ENCODE measurements around the gene NHERF2.

The NHERF2 gene

DNA sequence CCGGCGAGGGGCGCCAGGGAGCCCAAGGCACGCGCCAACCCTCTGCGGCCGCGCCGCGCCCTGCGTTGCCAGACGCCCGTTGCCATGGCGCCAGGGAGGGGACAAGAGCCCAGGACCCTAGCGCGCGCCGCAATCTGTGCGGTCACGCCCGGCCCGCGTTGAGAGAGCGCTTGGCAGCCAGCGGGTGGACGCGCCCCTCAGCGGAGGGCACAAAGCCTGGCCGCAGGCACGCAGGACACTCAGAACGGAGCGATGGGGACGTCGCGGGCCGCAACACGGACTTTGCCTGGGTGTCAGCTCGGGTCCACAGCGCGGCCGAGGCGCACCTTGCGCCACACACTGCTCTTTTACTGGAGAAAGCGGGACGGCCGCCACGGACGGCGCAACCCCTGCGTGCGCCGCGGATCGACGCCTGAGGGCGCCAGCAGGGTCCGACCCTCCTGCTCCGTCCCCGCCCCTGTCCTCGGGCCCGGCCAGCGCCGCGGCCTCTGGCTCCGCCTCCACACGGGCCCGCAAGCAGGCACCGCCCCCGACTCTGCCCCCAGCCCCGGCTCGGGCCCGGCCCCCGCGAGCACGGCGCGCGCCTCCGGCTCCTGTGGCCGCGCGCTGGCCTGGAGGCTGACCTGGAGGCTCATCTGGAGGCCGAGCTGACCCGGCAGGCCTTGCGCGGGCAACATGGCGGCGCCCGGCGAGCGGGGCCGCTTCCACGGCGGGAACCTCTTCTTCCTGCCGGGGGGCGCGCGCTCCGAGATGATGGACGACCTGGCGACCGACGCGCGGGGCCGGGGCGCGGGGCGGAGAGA is 43.0 kb upstream of the NHERF2 start, which contains the start of gene GFER:
GFER (plus strand) TSS at position 650 of the 803 bp plus-strand sequence; CDS start at position 676, 26 bp downstream.
- no peaks in the 10 kb centered on the region for H3K9me3 ChIP-seq (ENCODE audit: control insufficient read depth in 1 of 2, low read length in 2 of 2)
- H3K27me3 ChIP-seq (ENCODE audit: low read depth, low read length), result peaks cover 32% of the 10 kb centered on the region
- peaks cover 15 to 25% of the 10 kb centered on the region in 2 donors for H3K4me1 ChIP-seq (ENCODE audit: control insufficient read depth in 1 of 2, insufficient read depth in 2 of 2, low read length in 2 of 2)
- H3K36me3 ChIP-seq (ENCODE audit: control insufficient read depth in 1 of 2, insufficient read depth in 2 of 2, low read length in 2 of 2), result peaks cover 6 to 24% of the 10 kb centered on the region in 2 donors
- peak within 1 kb of the TSS; percentile 84 for H3K27ac ChIP-seq (ENCODE audit: low read length)
- peak within 1 kb of the TSS; percentile 68 to 83 for H3K4me3 ChIP-seq (ENCODE audit: low read depth in 1 of 2, low read length in 2 of 2)

DNA sequence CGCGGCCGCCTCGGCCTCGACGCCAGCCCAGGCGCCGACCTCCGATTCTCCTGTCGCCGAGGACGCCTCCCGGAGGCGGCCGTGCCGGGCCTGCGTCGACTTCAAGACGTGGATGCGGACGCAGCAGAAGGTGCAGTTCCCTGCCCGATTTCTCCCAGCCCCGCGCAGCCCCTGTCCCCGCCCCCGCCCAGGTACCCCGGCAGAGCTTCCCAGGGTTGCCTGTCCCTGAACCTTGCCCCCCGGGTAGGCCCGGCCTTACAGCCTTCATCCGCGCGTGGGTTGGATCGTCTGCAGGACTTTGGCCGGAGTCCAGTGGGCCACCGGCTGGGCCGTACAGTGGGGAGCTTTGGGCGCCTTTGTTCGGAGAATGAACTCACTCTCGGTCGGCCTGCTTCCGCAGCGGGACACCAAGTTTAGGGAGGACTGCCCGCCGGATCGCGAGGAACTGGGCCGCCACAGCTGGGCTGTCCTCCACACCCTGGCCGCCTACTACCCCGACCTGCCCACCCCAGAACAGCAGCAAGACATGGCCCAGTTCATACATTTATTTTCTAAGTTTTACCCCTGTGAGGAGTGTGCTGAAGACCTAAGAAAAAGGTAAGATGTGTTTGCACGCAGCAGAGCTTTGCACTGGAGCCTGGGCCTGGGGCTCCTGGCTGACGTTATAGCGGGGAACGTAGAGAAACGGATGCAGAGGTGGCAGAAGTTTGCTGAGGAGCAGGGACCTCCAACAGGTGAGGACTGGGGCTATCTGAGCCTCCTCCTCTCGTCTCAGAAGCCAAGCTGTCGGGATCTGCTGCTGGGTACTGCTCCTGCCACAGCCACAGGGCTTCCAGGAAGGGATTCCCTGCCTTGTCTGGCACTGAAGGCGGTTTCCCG is 42.1 kb upstream of the NHERF2 start:
- Histone ChIP-seq H3K4me3 (ENCODE audit: low read depth in 1 of 2, low read length in 2 of 2) (peak overlapping the region; percentile 68 to 83), H3K27me3 (ENCODE audit: low read depth, low read length) (peaks cover 40% of the 10 kb centered on the region), H3K4me1 (ENCODE audit: control insufficient read depth in 1 of 2, insufficient read depth in 2 of 2, low read length in 2 of 2) (peaks cover 15 to 23% of the 10 kb centered on the region in 2 donors)

DNA sequence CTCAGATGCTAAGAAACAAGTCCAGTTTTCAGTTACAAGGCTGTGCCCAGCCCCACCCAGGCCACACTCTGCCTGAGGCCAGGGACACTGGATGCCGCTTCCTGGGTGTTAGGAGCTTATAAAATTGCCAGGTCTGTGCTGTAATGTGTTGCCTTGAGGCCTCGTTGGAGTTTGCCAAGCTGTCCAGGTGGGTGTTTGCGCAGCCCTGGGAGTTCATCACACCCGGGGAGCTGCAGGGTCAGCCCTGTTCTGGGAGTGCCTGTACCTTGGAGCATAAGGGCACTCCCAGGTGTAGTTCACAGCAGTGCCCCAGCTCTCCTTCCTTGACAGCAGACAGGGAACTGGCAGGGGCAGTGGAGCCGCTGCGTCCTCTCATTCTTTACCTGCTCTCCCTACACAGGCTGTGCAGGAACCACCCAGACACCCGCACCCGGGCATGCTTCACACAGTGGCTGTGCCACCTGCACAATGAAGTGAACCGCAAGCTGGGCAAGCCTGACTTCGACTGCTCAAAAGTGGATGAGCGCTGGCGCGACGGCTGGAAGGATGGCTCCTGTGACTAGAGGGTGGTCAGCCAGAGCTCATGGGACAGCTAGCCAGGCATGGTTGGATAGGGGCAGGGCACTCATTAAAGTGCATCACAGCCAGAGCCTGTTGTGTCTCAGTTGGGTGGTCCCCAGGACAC is 41.1 kb upstream of the NHERF2 start:
- H3K27me3 ChIP-seq (ENCODE audit: low read depth, low read length), result peaks cover 36% of the 10 kb centered on the region
- H3K27ac ChIP-seq (ENCODE audit: low read length), result peak overlapping the region; percentile 84
- no peaks in the 10 kb centered on the region for H3K9me3 ChIP-seq (ENCODE audit: control insufficient read depth in 1 of 2, low read length in 2 of 2)
- peaks cover 15 to 24% of the 10 kb centered on the region in 2 donors for H3K4me1 ChIP-seq (ENCODE audit: control insufficient read depth in 1 of 2, insufficient read depth in 2 of 2, low read length in 2 of 2)
- peaks cover 6 to 21% of the 10 kb centered on the region in 2 donors for H3K36me3 ChIP-seq (ENCODE audit: control insufficient read depth in 1 of 2, insufficient read depth in 2 of 2, low read length in 2 of 2)
- H3K4me3 ChIP-seq (ENCODE audit: low read depth in 1 of 2, low read length in 2 of 2), result peak overlapping the region in 1 of 2 donors; percentile 68

More for the DNA sequence above, 42.1 kb upstream of the NHERF2 start:
- Histone ChIP-seq H3K9me3 (ENCODE audit: control insufficient read depth in 1 of 2, low read length in 2 of 2) (no peaks in the 10 kb centered on the region), H3K36me3 (ENCODE audit: control insufficient read depth in 1 of 2, insufficient read depth in 2 of 2, low read length in 2 of 2) (peaks cover 6 to 21% of the 10 kb centered on the region in 2 donors), H3K27ac (ENCODE audit: low read length) (peak overlapping the region; percentile 84)

DNA sequence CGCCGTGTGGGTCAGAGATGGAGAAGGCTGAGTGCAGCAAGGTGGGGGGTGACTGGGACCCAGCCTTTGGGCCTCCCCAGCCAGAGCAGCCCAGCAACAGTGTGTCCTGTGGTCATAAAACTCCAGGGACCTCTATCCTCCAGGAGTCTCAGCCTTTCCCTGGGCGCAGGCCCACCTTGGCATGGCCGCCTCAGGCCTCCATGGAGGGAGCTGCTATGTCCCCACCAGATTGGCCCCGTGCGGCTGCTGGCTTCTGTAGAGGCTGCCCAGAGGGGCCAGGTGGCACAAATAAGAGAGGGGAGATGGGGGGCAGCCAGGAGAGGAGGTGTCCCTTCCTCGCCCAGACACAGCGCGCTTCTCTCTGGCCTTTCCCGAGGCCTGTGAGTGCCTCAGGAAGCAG is 39.5 kb upstream of the NHERF2 start:
- Histone ChIP-seq H3K36me3 (ENCODE audit: control insufficient read depth in 1 of 2, insufficient read depth in 2 of 2, low read length in 2 of 2) (peaks cover 6 to 21% of the 10 kb centered on the region in 2 donors), H3K9me3 (ENCODE audit: control insufficient read depth in 1 of 2, low read length in 2 of 2) (no peaks in the 10 kb centered on the region), H3K4me1 (ENCODE audit: control insufficient read depth in 1 of 2, insufficient read depth in 2 of 2, low read length in 2 of 2) (peaks cover 15 to 36% of the 10 kb centered on the region in 2 donors), H3K27ac (ENCODE audit: low read length) (no peak overlapping the region), H3K4me3 (ENCODE audit: low read depth in 1 of 2, low read length in 2 of 2) (no peak overlapping the region), H3K27me3 (ENCODE audit: low read depth, low read length) (peaks cover 25% of the 10 kb centered on the region)

DNA sequence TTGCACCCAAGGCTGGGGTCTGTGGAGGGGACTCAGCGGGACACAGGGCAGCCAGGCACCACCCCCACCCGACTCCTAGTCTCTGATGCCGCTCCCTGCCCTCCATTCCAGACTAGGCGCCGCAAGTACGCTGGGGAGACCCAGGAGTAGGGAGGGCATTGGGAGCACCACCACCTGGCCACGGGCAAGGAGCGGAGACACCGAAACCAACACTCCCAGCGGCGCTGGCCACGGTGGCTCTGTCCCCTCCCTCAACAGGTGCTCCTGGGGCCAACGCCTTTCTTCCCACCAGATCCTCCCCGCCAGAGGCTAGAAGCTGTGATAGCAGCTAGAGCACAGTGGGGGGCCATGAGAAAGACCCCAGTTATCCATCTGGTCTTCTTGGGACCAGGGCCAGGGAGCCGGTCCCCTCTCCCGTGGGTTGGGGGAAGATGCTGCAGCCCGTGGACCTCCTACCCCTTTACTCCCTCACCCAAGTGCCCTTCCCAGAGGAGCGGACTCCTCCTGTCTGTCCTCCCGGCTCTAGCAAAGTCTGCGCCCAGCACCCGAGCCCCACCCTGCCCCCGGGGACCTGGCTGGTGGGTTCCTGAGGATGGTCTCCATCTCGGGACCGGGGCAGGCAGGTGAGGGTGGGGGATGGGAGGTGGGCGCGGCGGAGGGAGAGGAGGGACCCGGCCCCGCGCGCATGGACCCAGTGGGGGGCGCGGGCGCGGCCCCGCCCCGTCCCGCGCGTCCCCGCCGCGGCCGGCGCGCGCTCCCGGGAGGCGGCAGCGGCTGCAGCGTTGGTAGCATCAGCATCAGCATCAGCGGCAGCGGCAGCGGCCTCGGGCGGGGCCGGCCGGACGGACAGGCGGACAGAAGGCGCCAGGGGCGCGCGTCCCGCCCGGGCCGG is 37.2 kb upstream of the NHERF2 start, which contains the start of gene SYNGR3:
SYNGR3 (plus strand) TSS at position 762 of the 892 bp plus-strand sequence. CDS start 133 bp downstream, outside the sequence.
- H3K4me3 ChIP-seq (ENCODE audit: low read depth in 1 of 2, low read length in 2 of 2), result peak within 1 kb of the TSS in 1 of 2 donors; percentile 24
- H3K27ac ChIP-seq (ENCODE audit: low read length), result no peak within 1 kb of the TSS
- H3K27me3 ChIP-seq (ENCODE audit: low read depth, low read length), result peaks cover 21% of the 10 kb centered on the region
- H3K9me3 ChIP-seq (ENCODE audit: control insufficient read depth in 1 of 2, low read length in 2 of 2), result no peaks in the 10 kb centered on the region
- H3K36me3 ChIP-seq (ENCODE audit: control insufficient read depth in 1 of 2, insufficient read depth in 2 of 2, low read length in 2 of 2), result peaks cover 6 to 21% of the 10 kb centered on the region in 2 donors
- H3K4me1 ChIP-seq (ENCODE audit: control insufficient read depth in 1 of 2, insufficient read depth in 2 of 2, low read length in 2 of 2), result peaks cover 9 to 29% of the 10 kb centered on the region in 2 donors

DNA sequence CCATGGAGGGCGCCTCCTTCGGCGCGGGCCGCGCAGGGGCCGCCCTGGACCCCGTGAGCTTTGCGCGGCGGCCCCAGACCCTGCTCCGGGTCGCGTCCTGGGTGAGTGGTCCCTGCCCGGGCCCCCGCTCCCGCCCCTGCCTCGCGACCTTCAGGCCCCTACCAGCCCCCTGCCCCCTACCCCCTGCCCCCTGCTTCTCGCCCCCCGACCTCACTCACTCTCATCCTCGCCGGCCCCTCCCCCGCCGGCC is 36.7 kb upstream of the NHERF2 start:
- Histone ChIP-seq H3K27me3 (ENCODE audit: low read depth, low read length) (peaks cover 21% of the 10 kb centered on the region), H3K4me3 (ENCODE audit: low read depth in 1 of 2, low read length in 2 of 2) (no peak overlapping the region), H3K27ac (ENCODE audit: low read length) (no peak overlapping the region), H3K9me3 (ENCODE audit: control insufficient read depth in 1 of 2, low read length in 2 of 2) (no peaks in the 10 kb centered on the region), H3K4me1 (ENCODE audit: control insufficient read depth in 1 of 2, insufficient read depth in 2 of 2, low read length in 2 of 2) (peaks cover 6 to 24% of the 10 kb centered on the region in 2 donors), H3K36me3 (ENCODE audit: control insufficient read depth in 1 of 2, insufficient read depth in 2 of 2, low read length in 2 of 2) (peaks cover 6 to 21% of the 10 kb centered on the region in 2 donors)

DNA sequence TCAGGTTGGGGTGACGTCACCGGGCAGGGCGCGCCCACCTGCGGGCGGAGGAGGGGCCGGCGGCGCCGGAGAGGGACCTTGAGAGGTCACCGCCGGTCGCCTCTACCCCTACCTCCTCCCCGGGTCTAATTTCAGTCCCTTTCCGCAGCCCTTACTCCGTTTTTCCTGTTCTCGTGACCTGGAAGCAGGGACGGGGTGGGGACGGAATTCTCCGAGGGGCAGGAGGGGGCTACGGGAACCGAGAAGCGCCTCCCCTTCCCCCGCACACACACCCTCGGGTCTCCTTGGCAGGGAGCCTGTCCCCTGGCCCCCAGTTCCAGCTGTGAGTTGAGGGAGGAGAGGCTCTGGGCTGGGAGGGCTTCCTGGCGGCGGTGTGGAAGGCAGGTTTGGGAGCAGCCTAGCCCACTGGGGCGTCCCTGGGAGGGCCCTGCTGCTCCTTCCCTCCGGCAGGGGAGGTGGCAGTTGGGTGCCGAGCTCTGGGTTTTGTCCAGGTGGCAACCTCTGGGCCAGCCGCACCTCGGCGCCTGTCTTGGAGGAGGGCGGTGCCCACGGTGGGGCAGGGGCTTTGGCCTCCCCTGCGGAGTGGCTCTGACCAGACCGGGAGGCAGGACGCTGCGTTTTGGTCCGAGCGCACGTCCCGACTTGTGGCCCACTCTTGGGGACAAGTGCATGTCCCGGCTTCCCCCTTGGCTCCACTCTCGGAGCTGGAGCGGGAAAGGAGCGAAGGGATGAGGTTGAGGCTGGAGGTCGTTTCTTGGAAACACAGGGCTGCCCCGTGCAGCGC is 36.2 kb upstream of the NHERF2 start:
- Histone ChIP-seq H3K36me3 (ENCODE audit: control insufficient read depth in 1 of 2, insufficient read depth in 2 of 2, low read length in 2 of 2) (peaks cover 6 to 18% of the 10 kb centered on the region in 2 donors), H3K27ac (ENCODE audit: low read length) (no peak overlapping the region), H3K9me3 (ENCODE audit: control insufficient read depth in 1 of 2, low read length in 2 of 2) (no peaks in the 10 kb centered on the region), H3K4me1 (ENCODE audit: control insufficient read depth in 1 of 2, insufficient read depth in 2 of 2, low read length in 2 of 2) (peaks cover under 1 to 19% of the 10 kb centered on the region in 2 donors), H3K4me3 (ENCODE audit: low read depth in 1 of 2, low read length in 2 of 2) (peak overlapping the region in 1 of 2 donors; percentile 24), H3K27me3 (ENCODE audit: low read depth, low read length) (peaks cover 21% of the 10 kb centered on the region)

DNA sequence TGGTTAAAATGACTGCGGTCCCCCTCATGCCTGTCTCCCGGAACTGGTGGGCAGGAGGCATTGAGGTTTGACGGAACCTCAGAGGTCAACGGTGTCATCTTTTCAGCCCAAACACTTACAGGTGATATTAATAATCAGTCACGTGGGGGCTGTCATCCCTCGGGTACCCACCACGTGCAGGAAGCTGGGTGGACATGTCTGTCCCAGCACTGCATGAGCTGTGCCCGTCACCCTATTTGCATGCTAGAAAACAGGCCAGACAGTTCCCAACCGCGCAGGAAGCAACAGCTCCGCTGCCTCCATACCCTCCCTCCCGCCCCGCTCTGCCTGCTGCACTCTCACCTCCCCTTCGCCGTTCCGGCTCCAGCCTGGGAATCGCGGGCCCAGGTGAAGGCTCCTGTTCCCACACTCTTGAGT is 35.6 kb upstream of the NHERF2 start:
- H3K4me3 ChIP-seq (ENCODE audit: low read depth in 1 of 2, low read length in 2 of 2), result no peak overlapping the region
- no peak overlapping the region for H3K27ac ChIP-seq (ENCODE audit: low read length)
- peaks cover 6 to 12% of the 10 kb centered on the region in 2 donors for H3K36me3 ChIP-seq (ENCODE audit: control insufficient read depth in 1 of 2, insufficient read depth in 2 of 2, low read length in 2 of 2)

DNA sequence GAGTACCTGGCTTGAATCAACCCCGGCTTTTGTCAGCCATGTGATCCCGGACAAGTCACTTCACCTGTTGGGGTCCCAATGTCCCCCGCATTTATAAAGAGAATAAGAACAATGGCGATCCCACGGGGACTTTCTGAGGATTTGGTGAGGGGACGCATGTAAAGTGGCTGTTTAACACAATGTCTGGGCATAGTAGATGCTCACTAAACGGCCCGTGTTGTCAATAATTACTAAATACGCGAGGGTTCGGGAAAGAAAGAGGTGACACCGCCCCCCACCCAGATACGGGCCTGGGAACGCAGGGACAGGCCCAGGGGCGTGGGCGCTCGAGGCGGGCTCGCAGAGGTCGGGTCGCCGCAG is 35.1 kb upstream of the NHERF2 start:
- Histone ChIP-seq H3K9me3 (ENCODE audit: control insufficient read depth in 1 of 2, low read length in 2 of 2) (no peaks in the 10 kb centered on the region), H3K27me3 (ENCODE audit: low read depth, low read length) (peaks cover 21% of the 10 kb centered on the region)

More for the DNA sequence above, 35.6 kb upstream of the NHERF2 start:
- H3K9me3 ChIP-seq (ENCODE audit: control insufficient read depth in 1 of 2, low read length in 2 of 2), result no peaks in the 10 kb centered on the region
- peaks cover 21% of the 10 kb centered on the region for H3K27me3 ChIP-seq (ENCODE audit: low read depth, low read length)
- peaks cover 0 to 17% of the 10 kb centered on the region in 2 donors for H3K4me1 ChIP-seq (ENCODE audit: control insufficient read depth in 1 of 2, insufficient read depth in 2 of 2, low read length in 2 of 2)

More for the DNA sequence above, 35.1 kb upstream of the NHERF2 start:
- peaks cover 4 to 8% of the 10 kb centered on the region in 2 donors for H3K36me3 ChIP-seq (ENCODE audit: control insufficient read depth in 1 of 2, insufficient read depth in 2 of 2, low read length in 2 of 2)
- H3K4me1 ChIP-seq (ENCODE audit: control insufficient read depth in 1 of 2, insufficient read depth in 2 of 2, low read length in 2 of 2), result peaks cover 0 to 17% of the 10 kb centered on the region in 2 donors
- H3K4me3 ChIP-seq (ENCODE audit: low read depth in 1 of 2, low read length in 2 of 2), result peak overlapping the region in 1 of 2 donors; percentile 40
- H3K27ac ChIP-seq (ENCODE audit: low read length), result no peak overlapping the region
